Occipital lobe (tissue), 2 donors: ENCODE data around the gene IL20. TPM values are rescaled to one million over a fixed set of nuclear protein-coding genes. Genes with fewer than 3 reads are reported as not detected.
"Not testable (repeated sequence)": the region's sequence is repeated elsewhere in the genome, so short reads cannot be mapped to it uniquely, and the experiment has no call there.

Source experiments
- DNase-seq: peaks from one replicate; lab custom pipeline; 2025; lab: John Stamatoyannopoulos, UW
- total RNA-seq: library from RNA; depleted of rRNA; stranded (reverse); fragments of >200 nt; gene quantifications from one replicate; pipeline ENCODE4 v1.2.3, GENCODE V29; 2014

Gene IL20
- total RNA-seq, 1 donor from 2014 or later = 0.47 TPM

- DNase-seq = no peak
These were observed 22.6 kb upstream of the IL20 start for GRCh38 chr1:206842854-206843253.

GRCh38 chr1:206843626-206844025 lies 21.8 kb upstream of the IL20 start:
- no peak for DNase-seq

DNA sequence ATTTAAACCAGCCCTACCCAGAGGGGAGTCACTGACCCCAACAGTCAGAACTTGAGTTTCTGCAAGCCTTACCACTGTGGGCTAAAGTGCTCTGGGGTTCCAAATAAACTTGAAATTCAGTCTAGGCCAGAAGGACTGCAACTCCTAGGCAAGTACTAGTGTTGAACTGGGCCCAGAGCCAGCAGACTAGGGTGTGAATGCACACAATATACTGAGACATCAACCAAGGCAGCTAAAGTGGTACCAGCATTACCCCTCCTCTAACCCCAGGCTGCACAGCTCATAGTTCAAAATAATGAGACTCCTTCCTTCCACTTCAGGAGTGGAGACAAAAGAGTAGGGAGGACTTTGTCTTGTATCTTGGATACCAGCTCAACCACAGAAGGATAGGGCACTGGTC lies 18.9 kb upstream of the IL20 start:
- DNase-seq = no peak

DNA sequence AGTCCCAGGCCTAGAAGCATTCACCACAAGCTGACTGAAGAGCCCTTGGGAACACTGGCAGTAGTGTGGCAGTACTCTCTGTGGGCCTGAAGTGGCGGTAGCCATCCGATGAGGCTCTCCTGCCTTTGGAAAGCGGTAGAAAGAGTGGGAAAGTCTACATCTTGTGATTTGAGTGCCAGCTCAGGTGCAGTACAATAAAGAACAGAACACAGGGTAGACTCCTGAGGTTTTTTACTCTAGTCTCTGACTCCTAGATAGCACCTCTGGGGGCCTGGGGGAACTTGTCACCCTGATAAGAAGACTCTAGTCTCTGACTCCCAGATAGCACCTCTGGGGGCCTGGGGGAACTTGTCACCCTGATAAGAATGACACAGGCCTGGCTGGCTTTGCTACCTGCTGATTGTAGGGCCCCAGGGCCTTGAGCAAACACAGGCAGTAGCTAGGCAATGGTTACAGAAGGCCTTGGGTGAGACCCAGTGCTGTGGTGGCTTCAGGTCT lies 18.0 kb upstream of the IL20 start:
- no peak for DNase-seq

DNA sequence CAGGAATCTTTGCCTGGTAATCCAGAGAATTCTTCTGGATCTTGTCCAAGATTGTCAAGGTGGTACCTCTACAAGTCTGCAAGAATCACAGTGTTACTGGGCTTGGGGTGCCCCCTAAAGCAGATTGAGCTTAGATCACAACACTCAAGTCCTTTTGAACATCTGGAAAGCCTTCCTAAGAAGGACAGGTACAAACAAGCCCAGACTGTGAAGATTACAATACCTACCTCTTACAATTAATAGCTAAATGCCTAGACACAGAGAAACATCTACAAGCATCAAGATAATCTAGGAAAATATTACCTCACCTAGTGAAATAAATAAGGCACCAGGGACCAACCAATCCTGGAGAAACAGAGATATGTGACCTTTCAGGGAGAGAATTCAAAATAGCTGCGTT lies 17.5 kb upstream of the IL20 start:
- no peak for DNase-seq

DNA sequence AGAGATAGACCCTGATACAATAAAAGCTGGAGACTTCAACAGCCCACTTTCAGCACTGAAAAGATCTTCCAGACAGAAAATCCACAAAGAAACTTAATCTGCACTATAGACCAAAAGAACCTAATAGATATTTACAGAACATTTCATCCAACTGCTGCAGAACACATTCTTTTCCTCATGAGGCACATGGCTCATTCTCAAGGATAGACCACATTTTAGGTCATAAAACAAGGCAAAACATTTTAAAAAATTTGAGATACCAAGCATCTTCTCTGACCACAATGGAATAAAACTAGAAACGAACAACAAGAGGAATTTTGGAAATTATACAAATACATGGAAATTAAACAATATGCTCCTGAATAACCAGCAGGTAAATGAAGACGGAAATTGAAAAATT lies 15.0 kb upstream of the IL20 start:
- no peak for DNase-seq

DNA sequence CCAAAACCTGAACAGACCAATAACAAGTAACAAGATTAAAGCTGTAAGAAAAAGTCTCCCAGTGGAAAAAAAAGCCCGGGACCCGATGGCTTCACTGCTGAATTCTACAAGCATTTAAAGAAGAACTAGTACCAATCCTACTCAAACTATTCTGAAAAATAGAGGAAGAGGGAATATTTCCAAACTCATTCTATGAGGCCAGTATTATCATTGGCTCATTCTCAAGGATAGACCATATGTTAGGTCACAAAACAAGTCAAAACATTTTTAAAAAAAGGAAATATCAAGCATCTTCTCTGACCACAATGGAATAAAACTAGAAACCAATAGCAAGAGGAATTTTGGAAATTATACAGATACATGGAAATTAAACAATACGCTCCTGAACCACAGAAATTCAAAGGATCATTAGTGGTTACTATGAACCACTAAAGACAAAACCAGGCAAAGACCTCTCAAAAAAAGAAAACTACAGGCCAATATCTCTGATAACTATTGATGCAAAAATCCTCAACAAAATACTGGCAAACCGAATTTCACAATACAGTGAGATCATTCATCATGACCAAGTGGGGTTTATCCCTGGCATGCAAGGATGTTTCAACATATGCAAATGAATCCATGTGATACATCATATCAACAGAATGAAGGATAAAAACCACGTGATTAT lies 13.9 kb upstream of the IL20 start:
- DNase-seq = no peak

DNA sequence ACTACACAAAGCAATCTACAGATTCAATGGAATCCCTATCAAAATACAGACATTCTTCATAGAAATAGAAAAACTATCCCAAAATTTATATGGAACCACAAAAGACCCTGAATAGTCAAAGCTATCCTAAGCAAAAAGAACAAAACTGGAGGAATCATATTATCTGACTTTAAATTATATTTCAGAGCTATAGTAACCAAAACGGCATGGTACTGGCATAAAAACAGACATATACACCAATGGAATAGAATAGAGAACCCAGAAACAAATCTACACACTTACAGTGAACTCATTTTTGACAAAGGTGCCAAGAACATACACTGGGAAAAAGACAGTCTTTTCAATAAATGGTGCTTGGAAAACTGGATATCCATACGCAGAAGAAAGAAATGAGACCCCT lies 12.8 kb upstream of the IL20 start:
- DNase-seq = not testable (repeated sequence)

DNA sequence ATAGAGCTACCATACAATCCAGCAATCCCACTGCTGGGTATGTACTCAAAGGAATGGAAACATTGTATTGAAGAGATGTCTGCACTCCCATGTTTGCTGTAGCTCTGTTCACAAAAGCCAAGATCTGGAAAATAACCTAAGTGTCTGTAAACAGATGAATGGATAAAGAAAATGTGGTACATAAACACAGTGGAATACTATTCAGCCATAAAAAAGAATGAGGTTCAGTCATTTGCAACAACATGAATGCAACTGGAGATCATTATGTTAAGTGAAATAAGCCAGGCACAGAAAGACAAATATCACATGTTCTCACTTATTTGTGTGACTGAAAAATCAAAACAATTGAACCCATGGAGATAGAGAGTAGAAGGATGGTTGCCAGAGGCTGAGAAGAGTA lies 11.7 kb upstream of the IL20 start:
- not testable (repeated sequence) for DNase-seq

GRCh38 chr1:206854401-206855129 lies 10.9 kb upstream of the IL20 start:
- no peak for DNase-seq

DNA sequence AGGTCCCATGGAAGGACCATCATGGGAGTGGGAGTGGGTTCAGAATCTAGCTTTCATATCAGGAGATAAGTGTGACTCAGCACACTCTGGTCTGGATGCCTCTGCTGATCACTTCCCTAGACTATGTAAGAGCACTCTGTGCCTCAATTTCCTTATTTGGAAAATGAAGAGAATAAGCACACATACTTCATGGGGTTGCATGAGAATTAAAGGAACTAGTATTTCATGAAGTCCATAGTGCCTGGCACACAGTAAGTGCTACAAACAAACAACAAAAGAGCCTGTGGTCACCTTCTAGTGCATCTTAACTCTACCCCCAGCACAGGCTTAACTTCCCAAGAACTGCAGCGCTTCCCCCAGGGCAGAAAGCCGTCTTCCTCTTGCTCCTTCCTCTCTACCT lies 9.6 kb upstream of the IL20 start:
- no peak for DNase-seq

- DNase-seq = no peak
These were observed 8.6 kb upstream of the IL20 start for GRCh38 chr1:206856674-206857464.

- DNase-seq = no peak
These were observed 6.3 kb upstream of the IL20 start for GRCh38 chr1:206859082-206859521.

GRCh38 chr1:206860165-206860564 lies 5.3 kb upstream of the IL20 start:
- no peak for DNase-seq

DNA sequence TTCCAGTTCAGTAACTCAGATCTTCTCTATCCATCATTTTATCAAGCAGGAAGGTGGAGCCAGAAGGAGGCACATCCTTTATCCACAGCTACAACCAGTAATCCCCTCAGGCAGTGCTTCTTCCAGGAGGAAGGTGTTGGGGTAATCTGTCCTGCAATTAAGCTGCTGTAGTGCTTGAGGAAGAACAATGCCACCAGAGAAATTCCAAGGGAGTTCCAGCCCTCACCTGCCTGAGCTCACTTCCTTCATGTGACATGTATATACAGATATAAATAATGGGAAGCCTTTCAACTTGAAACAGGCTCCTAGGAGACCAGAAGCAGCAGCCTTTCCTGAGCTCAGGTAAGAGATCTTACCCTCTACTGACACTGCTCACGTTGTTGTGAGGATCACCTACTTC lies 2.2 kb upstream of the IL20 start:
- no peak for DNase-seq

- DNase-seq = no peak
These were observed 639 bp downstream of the IL20 start for GRCh38 chr1:206866062-206866461.

GRCh38 chr1:206867239-206867638 lies 1.8 kb downstream of the IL20 start:
- no peak for DNase-seq

DNA sequence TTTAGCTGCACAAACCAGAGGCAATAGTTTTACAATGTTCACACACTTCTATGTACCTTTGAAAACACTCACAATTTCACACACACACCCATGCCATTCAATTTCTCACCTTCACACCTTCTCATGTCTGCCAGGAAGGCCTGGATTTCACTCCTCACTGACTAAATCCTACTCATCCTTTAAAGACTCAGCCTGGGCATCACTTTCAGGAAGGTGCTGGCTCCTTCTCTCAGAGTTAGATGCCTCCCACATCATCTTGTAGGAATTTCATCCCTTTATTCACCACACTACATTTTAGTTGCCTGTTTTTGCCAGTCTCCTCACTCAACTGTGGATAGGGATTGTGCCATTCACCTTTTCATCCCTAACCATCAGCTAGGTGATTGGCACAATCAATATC lies 2.3 kb downstream of the IL20 start:
- DNase-seq = no peak

GRCh38 chr1:206868264-206868663 lies 2.8 kb downstream of the IL20 start:
- DNase-seq = no peak

GRCh38 chr1:206872139-206872538 lies 6.7 kb downstream of the IL20 start:
- no peak for DNase-seq

DNA sequence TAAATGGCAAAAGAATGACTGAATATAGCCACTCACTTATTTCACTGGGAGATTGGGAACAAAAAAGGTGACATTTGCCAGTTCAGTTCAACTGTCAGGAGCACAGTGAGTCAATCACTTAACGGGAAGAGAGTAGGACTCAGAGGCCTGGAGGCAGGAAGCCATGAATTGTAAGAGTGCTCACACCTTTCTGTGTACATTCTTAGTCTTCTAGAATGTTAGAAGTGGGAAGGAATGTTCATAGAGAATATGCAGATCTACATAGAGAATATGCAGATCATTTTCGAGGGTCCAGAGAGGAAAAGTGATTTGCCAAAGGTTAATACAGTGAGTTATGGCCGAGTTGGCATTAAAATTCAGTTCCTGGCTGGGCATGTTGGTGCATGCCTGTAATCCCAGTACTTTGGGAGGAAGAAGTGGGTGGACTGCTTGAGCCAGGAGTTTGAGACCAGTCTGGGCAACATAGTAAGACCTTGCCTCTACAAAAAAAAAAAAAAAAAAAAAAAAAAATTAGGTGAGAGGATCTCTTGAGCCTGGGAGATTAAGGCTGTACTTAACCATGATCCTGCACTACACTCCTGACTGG lies 8.3 kb downstream of the IL20 start:
- no peak for DNase-seq
